ENCODE measurements around the gene FBXO24.

FBXO24 gene

DNA sequence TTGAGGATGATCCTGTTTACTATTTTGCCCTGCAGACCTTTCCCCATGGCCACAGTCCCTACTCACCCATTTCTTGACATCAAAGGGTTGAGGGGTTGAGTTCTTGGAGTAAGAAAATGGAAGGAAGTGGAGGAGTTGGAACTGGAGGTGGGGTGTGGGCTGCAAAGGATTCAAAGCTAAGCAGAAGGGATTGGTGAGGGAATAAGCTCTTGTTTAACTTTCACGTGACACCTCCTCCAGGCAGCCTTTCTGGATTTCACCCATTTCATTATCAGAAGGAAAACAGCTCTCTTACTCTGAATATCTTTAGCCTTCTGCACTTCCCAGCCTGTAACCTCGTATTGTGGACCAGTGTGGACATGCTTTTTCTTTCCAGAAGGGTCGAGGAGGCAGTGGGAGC, 39.9 kb downstream of the FBXO24 start:
- no peak for DNase-seq

DNA sequence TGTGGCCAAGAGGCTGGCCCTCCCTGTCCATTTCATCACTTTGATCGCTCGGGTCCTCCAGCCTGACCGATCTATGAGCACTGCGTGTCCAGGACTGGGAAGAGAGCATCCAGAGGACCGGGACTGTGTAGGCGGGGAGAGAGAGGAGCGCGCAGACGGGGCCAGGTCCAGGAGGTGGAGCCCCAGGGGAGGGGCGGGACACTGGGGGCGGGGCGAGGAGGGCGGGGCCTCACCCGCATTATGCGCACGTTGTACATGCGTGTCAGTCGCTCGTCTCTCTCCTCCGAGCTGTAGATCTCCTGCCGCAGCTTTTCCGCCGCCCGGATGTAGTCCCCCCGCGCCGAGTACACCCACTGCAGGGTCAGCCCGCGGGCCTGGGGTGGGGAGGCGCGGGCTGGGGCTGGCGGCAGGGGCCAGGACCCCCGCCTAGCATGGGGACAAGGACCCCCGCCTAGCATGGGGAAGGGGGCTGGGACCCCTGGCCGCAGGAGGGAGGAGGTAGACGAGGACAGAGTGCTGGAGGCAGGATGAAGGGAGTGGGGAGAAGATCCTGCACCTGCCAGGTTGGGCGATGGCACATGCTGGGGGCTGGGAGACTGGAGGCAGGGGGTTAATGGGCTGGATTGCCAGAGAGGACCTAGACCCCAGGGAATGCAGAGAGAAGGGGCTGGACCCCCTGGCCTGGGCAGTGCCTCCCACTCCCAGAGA, 40.6 kb downstream of the FBXO24 start:
- peak; percentile 93 for DNase-seq

DNA sequence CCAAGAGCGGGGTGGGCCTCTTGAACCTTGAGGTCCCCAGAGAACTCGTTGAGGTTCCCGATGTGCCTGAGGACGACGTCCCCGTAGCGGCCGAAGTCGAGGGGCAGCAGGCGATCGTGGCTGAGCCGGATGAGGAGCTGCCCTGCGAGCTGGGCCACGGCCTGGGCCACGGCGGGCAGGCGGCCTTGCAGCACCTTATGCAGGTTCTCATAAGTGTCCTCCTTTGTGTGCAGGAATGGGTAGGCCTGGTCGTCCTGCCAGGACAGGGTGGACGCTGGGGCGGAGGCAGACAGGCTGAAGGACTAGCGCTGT, 41.1 kb downstream of the FBXO24 start:
- no peak for DNase-seq

DNA sequence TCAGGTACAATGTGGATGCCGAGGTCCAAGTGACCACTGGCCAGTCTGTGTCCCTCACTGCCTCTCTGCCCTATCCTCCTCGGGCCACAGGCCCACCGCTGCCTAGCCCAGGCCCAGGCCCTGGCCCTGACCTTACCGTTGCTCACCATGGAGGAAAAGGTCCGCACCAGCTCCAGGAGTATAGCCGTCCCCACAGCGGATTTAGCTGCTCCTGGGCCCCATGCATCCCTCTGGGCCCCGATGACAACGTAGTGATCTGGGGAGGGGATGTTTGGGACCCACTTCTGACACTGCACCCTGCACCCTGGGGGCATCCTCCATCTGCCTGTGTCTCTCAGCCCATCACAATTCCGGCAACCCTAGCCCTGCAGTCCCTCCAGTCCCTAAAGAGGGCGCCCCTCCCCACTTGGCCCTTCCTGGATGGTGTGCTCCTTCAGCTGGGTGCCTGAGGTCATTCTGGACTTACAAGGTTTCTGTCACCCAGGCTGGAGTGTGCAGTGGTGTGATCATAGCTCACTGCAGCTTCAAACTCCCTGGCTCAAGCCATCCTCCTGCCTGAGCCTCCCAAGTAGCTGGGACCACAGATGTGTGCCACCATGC, 43.1 kb downstream of the FBXO24 start:
- DNase-seq: no peak

DNA sequence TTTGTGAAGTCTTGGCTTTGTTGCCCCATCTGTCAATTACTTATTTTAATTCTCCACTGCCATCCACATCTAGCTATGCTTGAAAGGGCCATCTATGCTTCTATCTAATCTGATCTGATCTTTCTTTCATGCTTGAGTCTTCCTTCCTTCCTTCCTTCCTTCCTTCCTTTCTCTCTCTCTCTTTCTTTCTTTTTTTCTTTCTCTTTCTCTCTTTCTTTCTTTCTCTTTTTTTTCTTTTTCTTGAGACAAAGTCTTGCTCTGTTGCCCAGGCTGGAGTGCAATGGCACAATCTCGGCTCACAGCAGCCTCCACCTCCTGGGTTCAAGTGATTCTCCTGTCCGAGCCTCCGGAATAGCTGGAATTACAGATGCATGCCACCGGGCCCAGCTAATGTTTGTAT, 43.9 kb downstream of the FBXO24 start:
- no peak for DNase-seq

DNA sequence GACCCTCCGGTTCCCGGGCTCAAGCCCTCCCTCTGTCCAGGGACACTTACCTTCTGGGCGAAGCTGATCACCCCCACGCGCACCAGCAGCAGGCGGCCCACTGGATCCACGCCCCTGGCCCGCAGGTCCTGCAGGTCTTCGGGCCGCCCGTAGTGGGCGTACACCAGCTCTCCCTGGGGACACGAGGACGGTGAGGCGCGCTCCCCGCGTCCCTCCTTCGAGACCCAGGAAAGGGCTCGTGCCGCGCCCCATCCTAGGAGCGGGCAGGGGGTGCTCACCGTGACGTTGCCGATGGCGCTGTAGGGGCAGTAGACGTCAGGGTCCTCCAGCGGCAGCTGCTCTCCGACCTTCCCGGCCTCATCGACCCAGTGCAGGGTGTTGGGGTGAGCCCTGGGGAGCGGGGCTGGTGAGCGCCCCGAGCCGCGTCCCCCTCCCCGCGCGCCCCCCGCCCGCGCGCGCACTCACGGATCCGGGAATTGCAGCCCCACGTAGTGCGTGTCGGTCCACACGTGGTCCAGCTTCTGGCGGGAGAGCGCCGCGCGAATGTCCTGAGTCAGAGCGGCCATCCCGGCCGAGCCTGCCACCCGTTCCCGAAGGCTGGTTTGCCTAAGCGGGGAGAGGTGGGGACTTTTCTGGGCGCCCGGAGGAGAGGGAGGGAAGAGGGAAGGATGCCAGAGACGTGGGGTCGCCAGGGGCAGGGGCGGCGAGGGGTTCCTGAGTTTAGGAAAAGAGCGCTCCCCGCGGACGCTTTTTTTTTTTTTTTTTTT, 47.0 kb downstream of the FBXO24 start:
- DNase-seq: peak; percentile 87

DNA sequence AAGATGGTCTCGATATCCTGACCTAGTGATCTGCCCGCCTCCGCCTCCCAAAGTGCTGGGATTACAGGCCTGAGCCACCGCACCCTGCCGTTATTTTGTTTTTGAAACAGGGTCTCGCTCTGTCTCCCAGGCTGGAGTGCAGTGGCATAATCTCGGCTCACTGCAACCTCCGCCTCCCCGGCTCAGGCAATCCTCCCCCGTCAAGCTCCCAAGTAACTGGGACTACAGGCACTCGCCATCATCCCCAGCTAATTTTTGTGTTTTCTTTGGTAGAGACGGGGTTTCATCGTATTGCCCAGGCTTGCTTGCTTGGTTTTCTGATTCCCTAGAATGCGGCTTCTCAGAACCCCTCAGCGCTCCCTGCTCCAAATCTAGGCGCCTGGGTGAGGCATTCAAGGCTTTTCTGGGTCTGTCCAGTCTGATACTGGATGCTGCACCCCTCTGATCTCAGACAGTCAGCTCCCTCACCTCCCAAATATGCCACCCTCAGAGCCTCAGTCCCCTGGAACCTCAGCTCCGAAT, 53.9 kb downstream of the FBXO24 start:
- no peak for DNase-seq

DNA sequence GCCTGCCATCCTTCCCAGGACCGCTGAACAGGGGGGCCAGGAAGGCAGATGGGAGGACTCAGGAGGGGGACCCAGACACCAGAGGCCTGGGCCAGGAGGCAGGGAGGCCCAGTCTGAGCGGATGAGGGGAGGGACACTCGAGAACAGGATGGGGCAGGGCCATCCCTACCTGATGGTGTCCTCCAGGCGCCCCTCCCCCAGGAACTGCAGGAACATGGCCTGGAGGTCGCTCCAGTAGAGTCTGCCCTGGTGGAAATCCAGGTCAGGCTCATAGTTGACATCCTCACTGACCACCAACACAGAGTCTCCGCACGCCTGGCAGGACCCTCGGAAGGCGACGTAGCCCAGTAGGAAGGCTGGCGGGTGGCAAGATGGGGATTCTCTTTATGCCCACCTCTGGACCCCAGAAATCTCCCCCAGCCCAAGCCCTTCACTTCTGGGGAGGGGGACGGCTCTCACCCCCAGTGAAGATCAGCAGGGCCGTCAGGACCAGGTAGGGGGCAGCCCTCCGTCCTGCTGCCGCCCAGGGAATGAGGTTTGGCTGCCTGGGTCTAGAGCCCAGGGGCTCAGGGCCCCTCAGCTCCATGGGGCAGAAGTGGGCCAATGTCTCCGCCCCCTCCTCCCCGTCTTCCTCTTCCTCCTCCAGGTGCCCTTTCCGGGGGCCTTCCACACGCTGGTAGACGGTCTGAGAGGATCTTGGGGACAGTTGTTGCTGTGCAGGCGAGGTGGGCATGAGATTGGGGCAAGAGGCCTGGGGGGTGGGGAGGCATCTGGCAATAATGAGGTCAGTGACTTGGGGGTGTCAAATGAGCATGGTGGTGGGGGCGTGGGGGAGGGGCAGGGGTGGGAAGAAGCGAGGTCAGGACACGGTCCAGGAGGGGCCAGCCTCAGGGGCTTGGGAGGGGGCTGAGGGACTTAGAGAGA, 54.7 kb downstream of the FBXO24 start:
- no peak for DNase-seq

DNA sequence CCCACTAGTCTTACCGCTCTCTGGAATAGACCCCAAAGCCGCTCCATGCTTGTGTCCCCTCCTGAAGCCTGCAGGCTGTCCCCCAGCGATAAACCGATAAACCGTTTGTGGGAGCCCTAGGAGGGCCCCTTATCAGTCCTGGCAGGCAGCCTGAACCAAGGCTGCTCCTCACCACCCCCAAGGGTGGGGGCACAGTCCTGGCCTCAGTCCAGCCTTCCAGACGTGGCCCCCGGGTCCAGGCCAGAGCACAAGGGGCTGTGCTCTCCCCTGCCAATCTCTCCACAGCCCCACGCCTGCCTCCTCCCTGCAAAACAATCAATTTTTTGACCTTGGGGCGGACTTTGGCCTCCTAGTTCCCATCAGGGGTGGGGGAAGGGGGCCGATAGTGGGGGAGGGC, 55.3 kb downstream of the FBXO24 start, which contains the start of gene TFR2:
Gene TFR2, minus strand, starts transcription at position 90 of the 397 bp plus-strand sequence. Its CDS starts 43 bp downstream, at position 47.
- no peak for DNase-seq

DNA sequence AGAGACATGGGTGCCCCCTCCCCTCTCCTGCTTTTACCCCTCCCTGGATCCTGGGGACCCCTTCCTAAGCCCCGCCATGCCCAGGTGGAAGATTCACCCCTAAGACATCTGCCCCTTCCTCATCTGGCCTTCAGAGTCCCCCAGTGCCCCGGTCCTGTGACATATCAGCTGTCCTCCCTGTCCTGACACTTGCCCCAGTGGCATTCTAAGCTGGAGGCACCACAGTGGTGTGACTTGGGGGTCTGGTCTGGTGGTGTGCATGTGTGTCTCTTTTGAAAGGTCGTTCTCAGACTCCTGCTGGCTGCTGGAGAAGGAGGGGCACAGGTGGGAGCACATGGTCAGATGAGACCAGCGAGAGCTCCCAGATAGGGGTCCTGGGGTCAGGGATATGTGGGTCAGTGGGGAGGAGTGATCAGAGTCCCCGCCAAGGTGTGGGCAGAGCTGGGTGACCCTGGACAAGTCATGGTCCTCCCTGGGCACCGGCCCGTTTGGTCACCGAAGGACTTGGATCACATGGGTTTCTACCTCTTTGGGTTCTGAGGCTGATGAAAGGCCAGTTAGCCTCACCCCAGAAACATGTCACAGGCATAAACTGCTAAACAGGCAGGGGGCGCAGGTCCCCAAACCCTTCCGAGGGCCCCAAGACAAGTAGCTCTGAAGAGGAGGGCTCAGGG, 55.9 kb downstream of the FBXO24 start:
- DNase-seq: no peak

DNA sequence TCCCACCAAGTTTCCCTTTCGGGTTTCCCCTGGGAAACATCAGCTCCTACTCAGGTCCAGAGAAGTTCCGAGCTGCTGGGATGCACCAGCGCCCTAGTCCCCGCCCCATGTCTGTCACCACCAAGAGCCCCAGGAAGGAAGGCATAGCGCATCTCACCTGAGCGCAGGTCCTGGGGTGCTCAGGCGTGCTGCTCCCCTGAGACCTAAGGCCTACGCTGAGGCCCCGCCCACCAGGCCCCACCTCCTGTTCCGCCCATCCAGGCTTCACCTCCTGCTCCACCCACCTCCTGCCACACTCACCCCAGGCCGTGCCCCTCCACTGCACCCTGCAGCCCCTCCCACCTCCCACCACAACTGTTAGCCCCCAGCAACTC, 56.4 kb downstream of the FBXO24 start:
- DNase-seq: peak; percentile 67

DNA sequence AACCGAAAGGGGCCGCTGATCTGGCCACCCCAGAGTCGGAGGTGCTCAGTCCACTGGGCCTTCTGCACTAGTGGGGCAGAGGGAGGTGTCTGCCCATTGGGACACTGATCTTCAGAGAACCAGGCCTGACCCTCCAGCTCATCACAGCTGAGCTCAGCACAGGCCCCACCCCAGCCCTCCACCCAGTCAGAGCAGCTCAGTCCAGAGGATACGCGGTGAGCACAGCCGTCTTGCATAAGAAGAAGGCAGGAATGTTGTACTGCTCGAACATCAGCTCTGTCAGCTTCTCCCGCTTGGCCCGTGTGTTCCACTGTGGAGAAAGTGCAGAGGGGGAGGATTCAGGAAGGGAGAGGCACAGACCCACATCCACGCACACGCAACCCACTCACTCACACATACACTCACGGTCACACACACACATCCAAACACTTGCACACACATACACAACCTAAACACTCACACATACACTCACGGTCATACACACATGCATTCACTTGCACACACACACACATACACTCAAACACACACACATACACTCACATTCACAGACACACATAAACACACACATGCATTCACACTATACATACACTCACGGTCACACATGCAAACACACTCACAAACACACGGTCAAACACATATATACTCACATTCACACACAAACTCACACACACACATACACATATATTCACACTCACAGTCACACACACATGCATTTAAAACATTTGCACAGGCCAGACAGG, 63.9 kb downstream of the FBXO24 start:
- DNase-seq: no peak
